BLaER1 treated with 17β-estradiol and CSF1 and Interleukin-3, amounts not matched to agents 10 nM and 100 nM (cell line): ENCODE data around the gene SPOCK1.

ENCODE experiments used
- H3K27ac ChIP-seq, 11 experiments: shearing (Covaris generic); formaldehyde crosslinking; 2 replicates each; pipeline ENCODE4 v1.8.1; 2022
- H3K27me3 ChIP-seq, 11 experiments: shearing (Covaris generic); formaldehyde crosslinking; 2 replicates each; pipeline ENCODE4 v1.8.1; 2022
- H3K36me3 ChIP-seq, 11 experiments: shearing (Covaris generic); formaldehyde crosslinking; 2 replicates each; pipeline ENCODE4 v1.8.1; 2022
- H3K4me1 ChIP-seq, 10 experiments: shearing (Covaris generic); formaldehyde crosslinking; 2 replicates each; pipeline ENCODE4 v1.8.1; 2022
- H3K4me2 ChIP-seq, 11 experiments: shearing (Covaris generic); formaldehyde crosslinking; 2 replicates each; pipeline ENCODE4 v1.8.1; 2022
- H3K4me3 ChIP-seq, 10 experiments: shearing (Covaris generic); formaldehyde crosslinking; 2 replicates each; pipeline ENCODE4 v1.8.1; 2022
- H3K9ac ChIP-seq, 11 experiments: shearing (Covaris generic); formaldehyde crosslinking; 2 replicates each; pipeline ENCODE4 v1.8.1; 2022
- H3K9me3 ChIP-seq, 11 experiments: shearing (Covaris generic); formaldehyde crosslinking; replicated peaks in 1 of 11; 2 replicates each; pipeline ENCODE4 v1.8.1; 2022
- H4K20me1 ChIP-seq, 11 experiments: shearing (Covaris generic); formaldehyde crosslinking; 2 replicates each; pipeline ENCODE4 v1.8.1; 2022
- Cebpa-rat ChIP-seq, 11 experiments: shearing (Covaris generic); IDR thresholded peaks; 2 replicates each; pipeline ENCODE4 v1.8.1; 2022

SPOCK1 gene

DNA sequence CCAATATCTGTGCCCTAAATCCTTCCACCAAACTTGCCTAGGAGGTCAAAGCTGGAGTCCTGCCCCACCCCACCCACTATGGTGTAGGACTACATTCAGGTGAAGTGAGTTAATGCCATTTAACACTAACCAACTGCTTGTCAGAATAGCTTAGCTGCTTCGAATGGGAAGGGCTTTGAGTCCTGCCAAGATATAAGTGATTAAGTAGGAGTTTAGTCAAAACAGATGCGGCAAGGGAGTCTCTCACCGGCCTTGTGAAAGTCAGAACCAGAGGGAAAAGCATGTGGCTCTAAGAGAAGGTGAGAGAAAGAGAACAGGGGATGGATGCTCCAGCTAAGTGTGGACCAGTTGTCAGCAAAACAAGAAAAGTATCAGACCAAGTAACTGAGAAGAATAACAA lies 132.6 kb downstream of the SPOCK1 start:
- Histone ChIP-seq H3K9me3 (no peaks in the 10 kb centered on the region), H3K4me3 (no peak overlapping the region), H3K27me3 (no peaks in the 10 kb centered on the region)

DNA sequence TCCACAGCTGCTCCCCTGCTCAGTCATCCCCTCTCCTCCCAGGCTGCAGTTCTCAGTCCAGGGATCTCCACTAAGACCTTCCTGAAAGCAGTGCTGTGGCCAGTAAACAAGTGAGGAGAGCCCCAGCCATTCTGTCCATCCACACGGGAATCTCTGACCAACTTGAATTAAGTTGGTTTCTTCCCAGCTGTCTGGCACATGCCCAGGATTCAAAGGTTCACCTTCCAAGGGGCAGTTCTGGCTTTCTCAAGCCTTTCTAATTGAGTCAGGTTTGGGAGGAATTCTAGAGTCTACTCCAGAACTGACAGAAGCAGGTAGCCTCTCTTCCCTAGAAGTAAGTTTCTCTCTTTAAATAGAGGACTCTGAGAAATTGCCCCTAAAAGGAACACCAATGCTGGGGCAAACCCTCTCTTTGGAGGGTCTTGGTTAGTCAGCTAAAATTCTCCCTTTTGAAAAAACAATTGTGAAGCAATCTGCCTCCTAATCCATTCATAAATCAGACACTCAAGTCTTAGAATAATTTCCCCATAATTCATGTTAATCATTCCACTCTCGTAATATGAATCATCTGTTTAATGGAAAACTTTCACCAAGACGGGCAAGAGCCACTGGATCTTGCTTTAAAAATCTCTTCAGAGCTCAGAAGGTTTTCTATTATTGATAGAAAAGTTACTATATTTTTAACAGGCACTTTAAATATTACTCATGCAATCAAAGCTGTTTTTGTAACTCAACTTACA lies 133.8 kb downstream of the SPOCK1 start:
- H3K4me2 ChIP-seq: no peak overlapping the region
- H3K36me3 ChIP-seq: no peaks in the 10 kb centered on the region
- no peak overlapping the region for H3K9ac ChIP-seq
- H4K20me1 ChIP-seq: no peaks in the 10 kb centered on the region
- no peak for TF ChIP-seq Cebpa-rat (IDR thresholded peaks at IDR 0.05)
- H3K27me3 ChIP-seq: no peaks in the 10 kb centered on the region
- H3K9me3 ChIP-seq: no peaks in the 10 kb centered on the region
- H3K27ac ChIP-seq: no peak overlapping the region
- no peak overlapping the region for H3K4me3 ChIP-seq
- H3K4me1 ChIP-seq: peaks cover 0 to 10% (median 0%) of the 10 kb centered on the region in 10 experiments; a peak in 4 of 20 replicates

More for the DNA sequence above, 132.6 kb downstream of the SPOCK1 start:
- no peak overlapping the region for H3K27ac ChIP-seq
- H3K9ac ChIP-seq: no peak overlapping the region
- TF ChIP-seq Cebpa-rat (IDR thresholded peaks at IDR 0.05): no peak
- H4K20me1 ChIP-seq: no peaks in the 10 kb centered on the region
- peaks cover 0 to 10% (median 0%) of the 10 kb centered on the region in 10 experiments; a peak in 4 of 20 replicates for H3K4me1 ChIP-seq
- no peak overlapping the region for H3K4me2 ChIP-seq
- no peaks in the 10 kb centered on the region for H3K36me3 ChIP-seq

DNA sequence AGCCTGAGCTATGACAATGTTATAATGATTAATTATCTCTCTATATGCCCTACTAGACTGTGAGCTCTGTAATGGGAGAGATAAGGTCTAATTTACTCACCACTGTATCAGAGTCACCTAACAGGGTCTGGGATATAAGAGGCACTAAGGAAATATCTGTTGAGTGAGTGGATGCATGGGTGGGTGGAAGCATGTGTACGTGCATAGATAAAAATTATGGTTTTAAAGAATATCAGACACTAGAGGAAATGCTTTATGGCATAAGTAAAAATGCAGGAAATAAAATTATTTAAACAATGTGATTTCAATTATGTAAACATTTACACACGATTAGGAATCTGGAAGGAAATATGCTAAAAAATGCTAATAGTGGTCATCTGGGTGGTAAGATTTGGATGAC lies 137.8 kb downstream of the SPOCK1 start:
- TF ChIP-seq Cebpa-rat (IDR thresholded peaks at IDR 0.05): no peak
- H3K9me3 ChIP-seq: no peaks in the 10 kb centered on the region

DNA sequence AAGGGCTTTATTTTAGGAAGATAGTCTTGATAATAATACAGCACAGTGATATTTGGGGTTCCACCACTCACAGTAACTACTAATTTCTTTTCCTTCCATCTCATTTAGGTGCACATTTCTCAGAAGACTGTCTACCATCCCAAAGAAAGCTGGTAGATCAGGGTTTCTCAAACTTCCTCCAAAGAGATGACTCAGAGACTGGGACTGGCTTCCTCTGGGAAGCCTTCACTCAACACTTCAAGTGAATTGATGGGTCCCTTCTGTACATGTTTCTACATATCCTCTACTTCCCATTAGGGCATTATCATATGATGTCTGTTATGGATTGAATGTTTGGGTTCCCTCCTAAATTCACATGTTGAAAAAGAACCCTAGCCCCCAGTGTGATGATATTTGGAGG lies 138.5 kb downstream of the SPOCK1 start:
- H3K9me3 ChIP-seq: no peaks in the 10 kb centered on the region
- H3K4me1 ChIP-seq: no peaks in the 10 kb centered on the region
- no peak overlapping the region for H3K4me2 ChIP-seq
- no peaks in the 10 kb centered on the region for H3K36me3 ChIP-seq
- H3K4me3 ChIP-seq: no peak overlapping the region
- H3K27ac ChIP-seq: no peak overlapping the region
- H3K27me3 ChIP-seq: no peaks in the 10 kb centered on the region
- TF ChIP-seq Cebpa-rat (IDR thresholded peaks at IDR 0.05): no peak
- H3K9ac ChIP-seq: no peak overlapping the region
- no peaks in the 10 kb centered on the region for H4K20me1 ChIP-seq

More for the DNA sequence above, 137.8 kb downstream of the SPOCK1 start:
- Histone ChIP-seq H3K27me3 (no peaks in the 10 kb centered on the region), H3K4me2 (no peak overlapping the region), H3K27ac (no peak overlapping the region), H3K36me3 (no peaks in the 10 kb centered on the region), H3K9ac (no peak overlapping the region), H3K4me3 (no peak overlapping the region), H4K20me1 (no peaks in the 10 kb centered on the region), H3K4me1 (no peaks in the 10 kb centered on the region)

DNA sequence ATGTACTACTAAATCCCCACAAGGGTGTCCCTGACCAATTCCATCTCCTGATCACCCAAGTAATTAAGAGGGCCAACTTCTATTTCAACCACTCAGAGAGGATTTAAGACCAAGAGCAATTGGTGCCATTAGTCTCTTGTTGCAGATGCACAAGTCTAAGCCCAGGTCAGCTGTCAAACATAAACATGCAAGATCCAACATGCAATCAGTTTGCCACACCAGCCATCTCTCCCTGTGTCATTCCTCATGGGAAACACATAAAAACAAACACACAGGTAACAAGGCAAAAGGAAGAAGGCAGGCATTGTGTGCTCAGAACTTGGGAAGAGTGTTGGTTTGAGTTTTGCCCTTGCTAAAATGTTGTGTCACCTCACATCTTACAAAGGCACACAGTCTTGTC lies 139.2 kb downstream of the SPOCK1 start:
- Histone ChIP-seq H3K27ac (no peak overlapping the region), H3K27me3 (no peaks in the 10 kb centered on the region), H3K4me3 (no peak overlapping the region), H3K36me3 (no peaks in the 10 kb centered on the region), H3K4me1 (no peaks in the 10 kb centered on the region), H4K20me1 (no peaks in the 10 kb centered on the region), H3K9ac (no peak overlapping the region), H3K4me2 (no peak overlapping the region), H3K9me3 (no peaks in the 10 kb centered on the region)
- TF ChIP-seq Cebpa-rat (IDR thresholded peaks at IDR 0.05): no peak

DNA sequence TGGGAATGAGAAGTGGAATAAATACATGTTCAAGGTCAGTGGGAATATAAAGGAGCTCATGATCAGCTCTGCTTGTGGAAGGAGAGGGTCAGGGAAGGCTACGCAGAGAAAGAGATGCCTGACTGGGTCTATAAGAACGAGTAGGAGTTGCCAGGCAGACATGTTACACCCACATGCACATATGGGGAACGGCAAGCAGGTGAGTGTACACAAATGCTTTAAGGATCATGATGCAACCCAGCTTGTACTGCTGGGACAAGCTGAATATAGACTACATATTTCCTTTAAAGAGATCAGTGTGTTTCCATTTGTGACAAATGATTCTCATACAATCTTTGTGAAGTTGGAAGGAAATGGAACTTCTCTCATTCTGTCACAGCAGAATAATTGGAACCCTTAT lies 141.7 kb downstream of the SPOCK1 start:
- H3K27ac ChIP-seq: no peak overlapping the region
- no peak overlapping the region for H3K9ac ChIP-seq
- H4K20me1 ChIP-seq: no peaks in the 10 kb centered on the region
- no peak overlapping the region for H3K4me3 ChIP-seq
- no peaks in the 10 kb centered on the region for H3K36me3 ChIP-seq
- no peaks in the 10 kb centered on the region for H3K9me3 ChIP-seq
- no peaks in the 10 kb centered on the region for H3K27me3 ChIP-seq
- H3K4me2 ChIP-seq: no peak overlapping the region
- no peak for TF ChIP-seq Cebpa-rat (IDR thresholded peaks at IDR 0.05)
- no peaks in the 10 kb centered on the region for H3K4me1 ChIP-seq

DNA sequence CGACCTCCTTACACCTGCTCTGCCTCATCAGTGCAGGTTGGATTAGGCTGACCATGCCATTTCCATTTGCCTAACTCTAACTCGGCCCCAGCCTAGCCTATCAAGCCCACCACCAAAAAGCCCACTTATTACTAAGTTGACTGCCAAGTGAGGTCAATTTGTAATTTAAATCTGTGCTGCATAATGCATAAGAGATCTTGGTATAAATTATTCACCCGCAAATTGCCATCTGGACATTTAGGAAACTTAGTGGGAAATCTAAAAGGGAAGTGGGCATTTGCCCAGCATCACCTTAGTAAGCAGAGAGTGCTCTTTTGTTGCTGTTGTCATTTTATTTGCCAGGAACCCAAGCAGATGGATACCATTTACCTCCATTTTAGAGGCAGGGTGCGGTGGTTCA lies 143.0 kb downstream of the SPOCK1 start:
- no peak overlapping the region for H3K9ac ChIP-seq
- H3K36me3 ChIP-seq: no peaks in the 10 kb centered on the region
- no peak for TF ChIP-seq Cebpa-rat (IDR thresholded peaks at IDR 0.05)
- H3K27ac ChIP-seq: no peak overlapping the region
- H3K27me3 ChIP-seq: no peaks in the 10 kb centered on the region
- H3K4me1 ChIP-seq: no peaks in the 10 kb centered on the region
- H4K20me1 ChIP-seq: no peaks in the 10 kb centered on the region
- no peaks in the 10 kb centered on the region for H3K9me3 ChIP-seq
- no peak overlapping the region for H3K4me2 ChIP-seq
- H3K4me3 ChIP-seq: no peak overlapping the region

DNA sequence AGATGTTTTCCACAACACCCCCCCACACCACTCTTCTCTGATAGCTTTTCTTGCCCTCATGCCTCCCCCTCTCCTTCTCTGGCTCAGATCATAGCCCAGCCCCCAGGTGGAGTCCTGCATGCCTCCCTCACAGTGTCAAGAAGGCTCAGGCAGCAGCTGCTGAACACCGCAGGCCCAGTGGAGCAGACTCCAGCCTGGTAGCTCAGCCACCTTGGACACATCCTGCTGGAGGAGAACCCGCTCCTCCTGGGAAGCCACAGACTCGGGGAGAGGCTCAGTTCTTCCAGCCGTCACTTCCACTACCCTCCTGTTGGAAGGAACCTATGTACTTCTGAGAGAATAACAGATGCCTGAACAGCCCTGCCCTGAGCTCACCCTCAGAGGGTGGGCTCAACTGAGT lies 143.4 kb downstream of the SPOCK1 start:
- Histone ChIP-seq H3K4me2 (no peak overlapping the region), H3K9me3 (no peaks in the 10 kb centered on the region), H3K4me1 (no peaks in the 10 kb centered on the region), H3K27ac (no peak overlapping the region), H3K9ac (no peak overlapping the region), H3K4me3 (no peak overlapping the region), H3K36me3 (no peaks in the 10 kb centered on the region), H4K20me1 (no peaks in the 10 kb centered on the region), H3K27me3 (no peaks in the 10 kb centered on the region)
- TF ChIP-seq Cebpa-rat (IDR thresholded peaks at IDR 0.05): no peak

DNA sequence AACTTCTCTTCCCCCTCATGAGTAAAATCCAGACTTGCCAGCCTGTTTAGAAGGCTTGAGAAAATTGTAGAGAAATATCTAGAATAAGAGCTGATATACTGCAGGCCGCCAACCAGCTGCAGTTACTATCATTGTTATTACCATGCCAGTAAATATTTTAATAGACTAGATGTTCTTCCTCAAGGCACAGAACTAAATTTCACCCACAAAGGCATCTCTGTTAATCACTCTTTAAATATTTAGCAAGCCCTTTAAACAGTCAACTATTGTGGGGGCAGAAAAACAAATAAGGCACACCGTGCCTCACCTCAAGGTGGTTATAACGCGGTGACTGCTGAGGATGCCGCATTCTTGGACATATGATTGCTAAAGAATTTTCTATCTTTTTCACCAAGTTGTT lies 147.0 kb downstream of the SPOCK1 start:
- Histone ChIP-seq H3K9ac (no peak overlapping the region), H3K4me1 (no peaks in the 10 kb centered on the region), H3K4me2 (no peak overlapping the region), H3K27me3 (no peaks in the 10 kb centered on the region), H3K27ac (no peak overlapping the region), H3K9me3 (no peaks in the 10 kb centered on the region), H4K20me1 (no peaks in the 10 kb centered on the region), H3K4me3 (no peak overlapping the region), H3K36me3 (no peaks in the 10 kb centered on the region)
- no peak for TF ChIP-seq Cebpa-rat (IDR thresholded peaks at IDR 0.05)

DNA sequence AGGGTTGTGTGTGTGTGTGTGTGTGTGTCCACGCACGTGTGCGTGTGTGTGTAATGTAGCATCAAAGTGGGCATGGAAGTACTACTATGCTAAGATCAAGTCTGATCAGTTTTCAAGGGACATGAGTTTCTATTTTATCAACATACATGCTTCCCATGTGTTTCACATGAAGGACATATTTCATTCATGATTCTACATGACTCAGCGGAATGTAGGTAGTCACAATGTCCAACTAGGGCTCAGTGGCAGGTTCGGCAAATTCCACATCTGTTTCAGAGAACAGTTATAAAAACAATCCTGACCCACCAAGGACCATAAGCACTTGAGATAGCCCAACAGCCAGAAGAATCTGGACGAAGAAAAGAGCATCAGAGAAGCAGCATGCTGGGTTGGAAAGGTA lies 148.3 kb downstream of the SPOCK1 start:
- Histone ChIP-seq H3K36me3 (no peaks in the 10 kb centered on the region), H3K27ac (no peak overlapping the region), H3K4me2 (no peak overlapping the region), H3K9ac (no peak overlapping the region), H3K4me1 (no peaks in the 10 kb centered on the region), H3K9me3 (no peaks in the 10 kb centered on the region), H3K4me3 (no peak overlapping the region), H3K27me3 (no peaks in the 10 kb centered on the region), H4K20me1 (no peaks in the 10 kb centered on the region)
- no peak for TF ChIP-seq Cebpa-rat (IDR thresholded peaks at IDR 0.05)
